G401 (cell line): ENCODE data around the gene CD300E. TPM values are rescaled to one million over a fixed set of nuclear protein-coding genes. Genes with fewer than 3 reads are reported as not detected.
"Not testable (repeated sequence)": the region's sequence is repeated elsewhere in the genome, so short reads cannot be mapped to it uniquely, and the experiment has no call there.

Experiments
- DNase-seq: peaks from one replicate; pipeline ENCODE4 v3.0.0-alpha.2; 2015; ENCODE audit warnings: low spot score
- in situ Hi-C: cut with HindIII; loops from 2 replicates; pipeline ENCODE4 v1.10.0; 2016; ENCODE audit warnings: low sequenced_read_pairs, mixed read lengths
- total RNA-seq: library from RNA; depleted of rRNA; stranded (reverse); fragments of >200 nt; shearing (Covaris generic); gene quantifications from 2 replicates; pipeline ENCODE4 v1.2.3, GENCODE V29; 2014

Gene CD300E
- total RNA-seq, 1 experiment from 2014 or later = not detected

GRCh38 chr17:74603746-74604145 is 19.8 kb downstream of the CD300E start:
- in situ Hi-C loops = no loop called here
- no peak for DNase-seq

- peak; percentile 22 for DNase-seq
- in situ Hi-C loops = no loop called here
These were observed 20.4 kb downstream of the CD300E start for GRCh38 chr17:74603037-74603635.

GRCh38 chr17:74601944-74602572 is 21.5 kb downstream of the CD300E start:
- DNase-seq = peak; percentile 71
- in situ Hi-C loops = no loop called here

- in situ Hi-C loops = no loop called here
- DNase-seq = peak; percentile 10
These were observed 24.0 kb downstream of the CD300E start for GRCh38 chr17:74599448-74599939.

GRCh38 chr17:74599023-74599399 is 24.5 kb downstream of the CD300E start:
- in situ Hi-C loops = no loop called here
- DNase-seq = peak; percentile 13

- in situ Hi-C loops = no loop called here
- DNase-seq = no peak
These were observed 25.1 kb downstream of the CD300E start for GRCh38 chr17:74598346-74599022.

- no peak for DNase-seq
- in situ Hi-C loops = no loop called here
These were observed 26.3 kb downstream of the CD300E start for GRCh38 chr17:74597069-74597790.

- in situ Hi-C loops = no loop called here
- no peak for DNase-seq
These were observed 28.3 kb downstream of the CD300E start for GRCh38 chr17:74595037-74595750.

GRCh38 chr17:74592087-74592990 is 31.2 kb downstream of the CD300E start, which contains the start of gene CD300LD:
CD300LD (minus strand) TSS chr17:74592283; CDS start chr17:74592202, 81 bp downstream.
- DNase-seq = no peak
- in situ Hi-C loops = no loop called here

GRCh38 chr17:74591503-74591902 is 32.0 kb downstream of the CD300E start:
- in situ Hi-C loops = no loop called here
- no peak for DNase-seq

GRCh38 chr17:74585711-74586110 is 37.8 kb downstream of the CD300E start:
- DNase-seq = no peak
- in situ Hi-C loops = no loop called here

GRCh38 chr17:74584292-74585060 is 39.1 kb downstream of the CD300E start:
- in situ Hi-C loops = no loop called here
- DNase-seq = no peak

GRCh38 chr17:74582633-74583032 is 40.9 kb downstream of the CD300E start:
- DNase-seq = no peak
- in situ Hi-C loops = no loop called here

- in situ Hi-C loops = no loop called here
- no peak for DNase-seq
These were observed 43.6 kb downstream of the CD300E start for GRCh38 chr17:74579900-74580299.

GRCh38 chr17:74578979-74579378 is 44.6 kb downstream of the CD300E start:
- in situ Hi-C loops = no loop called here
- no peak for DNase-seq

- in situ Hi-C loops = no loop called here
- no peak for DNase-seq
These were observed 48.9 kb downstream of the CD300E start for GRCh38 chr17:74574489-74575142.

- in situ Hi-C loops, DNase-seq: not testable (repeated sequence)
These were observed 49.9 kb downstream of the CD300E start for GRCh38 chr17:74573635-74574034.
